GM18508 (cell line): ENCODE results near the gene TADA2B.

Experiments
- ATAC-seq: cut with Tn5 transposase; IDR thresholded peaks from one replicate; pipeline ENCODE4 v1.9.1; 2021; ENCODE audit warnings: moderate number of reproducible peaks; ENCODE audit not compliant: insufficient read depth, unreplicated experiment

Gene TADA2B

DNA sequence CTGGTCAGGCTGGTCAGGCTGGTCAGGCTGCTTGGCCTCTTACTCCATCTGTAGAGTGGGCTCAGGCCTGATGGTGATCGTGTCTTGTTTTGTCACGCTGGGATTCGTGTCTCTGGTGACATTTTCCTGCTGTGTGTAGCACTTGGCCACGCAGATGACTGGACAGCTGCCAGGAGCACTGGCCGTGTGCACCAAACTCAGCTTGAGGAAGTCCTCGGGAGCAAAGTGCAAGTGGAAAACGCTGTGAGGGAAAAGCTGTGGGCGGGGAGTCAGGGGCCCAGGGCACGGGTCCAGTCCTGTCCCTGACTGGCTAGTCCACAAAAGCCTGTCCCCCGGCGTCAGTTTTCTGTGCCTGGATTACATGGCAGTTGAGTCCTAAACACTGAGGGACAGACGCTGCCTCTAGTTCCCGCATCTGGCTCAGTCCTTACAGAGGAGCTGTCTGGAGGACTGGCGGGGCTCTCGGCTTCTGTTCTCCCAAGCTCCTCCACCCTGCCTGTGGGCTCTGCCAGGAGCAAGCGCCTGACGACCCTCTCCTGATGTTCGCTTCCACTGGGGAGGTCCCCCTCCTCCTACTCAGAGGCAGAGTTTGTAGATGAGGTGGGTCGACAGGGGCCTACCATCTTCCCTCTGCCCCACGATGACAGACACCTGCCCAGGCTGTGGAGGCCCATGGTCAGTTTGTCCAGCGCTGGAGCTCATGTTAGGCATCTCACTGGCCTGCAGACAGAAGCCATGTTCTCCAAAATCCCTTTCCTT, 60.6 kb downstream of the TADA2B start:
- no peak for ATAC-seq

DNA sequence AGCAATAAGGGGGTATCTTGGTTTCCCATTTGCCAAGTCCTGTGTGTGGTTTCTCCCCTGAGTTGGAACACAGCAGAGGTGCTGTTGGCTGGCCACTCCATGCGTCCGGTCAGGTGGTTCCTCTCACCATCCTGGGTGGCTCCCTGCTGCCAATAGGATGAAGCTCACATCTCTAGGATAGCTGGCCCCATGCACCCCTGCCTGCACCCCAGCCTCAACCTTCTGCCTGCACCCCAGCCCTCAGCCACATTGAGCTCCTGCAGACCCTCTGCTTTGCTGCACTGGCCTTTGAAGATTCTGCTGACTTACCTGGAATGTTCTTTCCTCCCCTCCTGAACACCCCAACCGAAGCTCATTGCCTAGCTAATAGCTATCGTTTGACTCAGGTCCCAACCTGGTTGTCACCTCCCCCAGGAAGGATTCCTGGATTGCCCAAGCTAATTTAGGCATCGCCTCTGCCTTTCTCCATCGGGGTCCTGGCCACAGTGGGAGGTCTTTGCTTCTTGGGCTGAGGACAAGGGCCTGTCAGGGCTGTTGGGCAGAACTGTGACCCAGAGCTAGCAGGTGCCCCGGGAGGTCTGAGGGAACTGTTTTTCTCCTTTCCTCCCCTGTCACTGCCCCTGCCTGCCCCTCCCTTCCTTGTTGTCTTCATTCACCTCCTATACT, 61.3 kb downstream of the TADA2B start:
- no peak for ATAC-seq

DNA sequence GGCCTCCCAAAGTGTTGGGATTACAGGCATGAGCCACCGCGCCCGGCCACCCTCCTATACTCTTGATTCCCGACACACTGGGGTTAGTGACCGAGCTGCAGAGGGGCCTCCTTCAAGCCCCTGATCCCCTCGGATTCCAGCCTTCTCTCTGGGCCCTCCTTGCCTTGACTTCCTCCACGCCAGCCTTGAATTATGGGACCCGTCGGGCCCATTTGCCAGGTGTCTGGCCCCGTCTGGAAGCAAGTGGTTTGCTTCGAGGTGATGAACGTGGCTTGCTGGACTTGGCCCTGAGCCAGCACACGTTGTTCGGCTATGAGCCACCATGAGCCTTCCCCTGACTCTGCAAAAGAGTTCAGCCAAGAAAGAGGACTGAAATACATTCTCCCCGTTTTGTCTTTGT, 62.1 kb downstream of the TADA2B start:
- ATAC-seq, result no peak

DNA sequence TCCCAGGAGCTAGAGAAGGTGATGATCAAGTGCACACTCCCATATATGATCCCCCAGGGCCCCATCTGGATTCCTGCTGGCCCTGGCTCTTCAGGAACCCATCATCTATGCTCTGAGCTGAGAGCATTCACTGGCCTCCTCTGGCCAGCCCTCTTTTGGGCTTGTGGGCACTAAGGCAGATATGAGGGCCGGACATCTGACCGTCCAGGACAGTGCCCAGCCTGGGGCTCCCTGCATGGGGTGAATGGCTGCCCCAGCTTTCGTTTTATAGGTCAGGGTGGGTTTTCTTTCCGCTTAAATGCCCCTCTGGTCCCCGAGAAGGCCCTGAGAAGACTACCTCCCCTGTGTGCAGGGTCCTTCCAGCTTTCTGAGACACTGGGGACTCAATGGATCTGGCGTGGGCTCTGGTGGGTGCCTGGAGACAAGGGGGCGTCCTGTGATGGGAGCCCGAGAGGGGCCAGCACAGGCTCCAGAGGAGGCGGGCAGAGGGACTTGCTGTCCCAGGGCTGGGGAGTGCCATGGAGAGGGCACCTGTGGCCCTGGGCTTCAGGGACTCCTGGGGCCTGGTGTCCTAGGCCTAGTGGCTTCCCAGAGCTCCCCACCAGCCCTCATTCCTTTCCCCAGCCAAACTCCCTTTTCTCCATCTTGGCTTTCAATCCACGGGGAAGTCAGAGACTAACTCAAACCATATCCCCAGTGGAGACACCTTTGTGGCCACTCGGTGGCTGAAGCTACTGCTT, 64.2 kb downstream of the TADA2B start:
- ATAC-seq, result no peak
